Activated CD8-positive, alpha-beta memory T cell treated with anti-CD3 and anti-CD28 coated beads, Interleukin-2, amount 50 U/mL, for 1 hour (primary cell): ENCODE data around the gene FNIP1.
A peak's percentile ranks its signal among the peaks of the same experiment; 100 is the strongest.
"Not testable (repeated sequence)": the region's sequence is repeated elsewhere in the genome, so short reads cannot be mapped to it uniquely, and the experiment has no call there.

Experiments used
- DNase-seq: peaks from one replicate; pipeline ENCODE4 v3.0.0-alpha.2; 2020; ENCODE audit errors: extremely low read depth

Gene FNIP1

GRCh38 chr5:131637694-131638093 lies 159.1 kb downstream of the FNIP1 start:
- DNase-seq = no peak

DNA sequence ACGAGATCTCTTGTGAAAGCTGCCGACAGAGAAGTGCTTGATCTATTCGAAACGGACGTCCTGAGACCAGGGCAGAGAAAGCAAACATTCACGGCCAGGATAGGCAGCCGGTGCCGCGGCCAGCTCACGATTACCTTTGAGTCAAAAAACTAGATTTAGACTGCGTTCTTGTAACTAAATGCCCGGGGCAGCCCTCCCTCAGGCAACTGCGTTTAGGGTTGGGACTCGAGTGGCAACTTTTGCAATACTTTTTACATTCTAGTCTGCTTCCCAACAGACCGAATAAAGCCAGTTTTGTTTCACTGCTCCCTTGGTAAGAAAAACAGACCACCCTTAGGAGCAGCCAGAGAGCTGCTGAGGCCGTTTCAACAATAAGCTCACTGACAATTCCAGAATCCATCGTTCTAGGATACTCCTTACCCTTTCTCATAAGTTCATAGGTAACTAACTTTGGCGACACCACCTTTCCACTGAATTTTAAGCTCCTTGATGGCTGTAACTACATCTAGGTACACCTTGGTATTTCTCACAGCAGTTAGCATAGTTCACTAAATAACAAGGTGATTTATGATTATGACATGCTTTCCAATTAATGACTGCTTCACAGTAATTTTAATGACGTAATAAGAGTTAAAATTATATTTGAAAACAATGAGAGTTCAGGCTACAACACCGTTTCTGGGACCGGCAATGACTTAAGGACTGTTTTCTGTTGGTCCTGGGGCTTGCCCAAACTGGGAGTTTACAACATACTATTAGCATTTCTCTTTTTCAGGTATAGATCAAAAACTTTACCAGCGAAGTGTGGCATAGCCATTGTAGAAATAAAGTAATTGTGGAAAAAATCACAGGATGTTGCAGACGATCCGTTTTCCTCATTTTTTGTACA lies 160.9 kb downstream of the FNIP1 start:
- DNase-seq = no peak

DNA sequence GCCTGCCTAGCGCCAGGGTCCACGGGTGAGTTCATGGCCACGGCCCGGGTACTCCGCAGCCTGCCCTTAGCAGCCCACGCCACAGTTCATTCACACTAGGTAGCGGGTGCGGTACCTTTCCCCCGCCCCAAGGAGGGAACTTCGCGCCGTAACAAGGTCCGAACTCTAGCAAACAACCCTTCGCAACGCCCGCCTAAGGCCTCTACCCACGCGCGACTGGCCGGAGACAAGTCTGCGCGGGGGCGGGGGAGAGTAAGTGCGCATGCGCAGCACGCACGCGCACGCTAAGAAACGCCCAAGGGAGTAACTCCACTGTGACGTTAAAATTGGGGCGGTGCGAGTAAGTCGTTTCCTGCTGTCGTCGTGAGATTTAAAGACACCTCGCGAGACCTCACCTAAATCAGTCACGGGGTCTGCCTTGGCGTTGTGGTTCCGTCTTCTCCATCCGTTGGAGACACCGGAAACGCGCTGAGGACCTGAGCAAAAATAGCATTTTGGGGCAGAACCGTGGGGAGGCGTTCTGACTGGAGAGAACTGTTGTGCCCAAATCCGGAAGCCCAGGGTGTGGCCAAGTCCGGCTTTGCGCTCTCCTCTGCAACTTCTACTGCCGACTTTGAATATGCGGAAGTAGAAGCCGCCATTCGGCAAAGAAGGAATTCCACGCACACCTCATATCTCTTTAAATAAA lies 161.7 kb downstream of the FNIP1 start, which contains the start of gene RAPGEF6:
TSS of gene RAPGEF6 (minus strand) at position 234 of the 688 bp plus-strand sequence. CDS start at position 35, 199 bp downstream.
- peak; percentile 99 for DNase-seq

GRCh38 chr5:131634666-131634995 lies 162.2 kb downstream of the FNIP1 start:
- peak; percentile 32 for DNase-seq

DNA sequence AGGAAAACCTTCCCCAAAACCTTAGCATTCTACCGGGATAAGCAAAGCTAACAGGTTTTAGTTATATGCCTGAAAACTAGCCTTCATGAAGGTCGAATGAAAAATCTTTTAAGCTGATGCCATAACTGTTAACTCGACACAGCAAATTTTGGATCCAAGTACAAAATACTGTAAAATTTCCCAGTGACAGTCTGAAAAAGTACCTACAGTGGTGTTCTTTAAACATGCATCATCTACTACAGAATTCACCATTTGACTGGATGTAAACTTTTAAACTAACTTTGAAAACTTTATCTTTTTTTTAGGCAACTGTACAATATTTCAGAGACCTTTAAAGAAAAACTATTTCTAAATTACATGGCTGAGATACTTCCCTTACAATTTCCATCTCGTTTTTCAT lies 162.6 kb downstream of the FNIP1 start:
- DNase-seq = no peak

DNA sequence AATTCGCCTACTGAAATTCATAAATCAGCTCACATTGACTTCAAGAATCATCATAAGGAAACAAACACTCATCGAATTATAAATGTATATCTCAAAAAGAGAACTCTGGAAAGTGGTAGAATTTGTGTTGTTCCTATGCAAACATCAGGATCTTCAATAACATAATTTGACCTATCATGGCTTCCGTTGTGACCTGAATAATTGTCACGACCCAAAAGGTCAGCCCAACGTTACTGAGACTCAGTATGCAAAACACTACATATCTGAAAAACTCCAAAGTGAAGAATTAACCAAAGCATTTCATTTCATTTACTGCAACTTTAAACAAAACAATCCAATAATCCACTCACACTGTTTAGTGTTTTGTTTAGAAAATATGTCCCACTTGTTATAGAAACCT lies 163.0 kb downstream of the FNIP1 start:
- no peak for DNase-seq

DNA sequence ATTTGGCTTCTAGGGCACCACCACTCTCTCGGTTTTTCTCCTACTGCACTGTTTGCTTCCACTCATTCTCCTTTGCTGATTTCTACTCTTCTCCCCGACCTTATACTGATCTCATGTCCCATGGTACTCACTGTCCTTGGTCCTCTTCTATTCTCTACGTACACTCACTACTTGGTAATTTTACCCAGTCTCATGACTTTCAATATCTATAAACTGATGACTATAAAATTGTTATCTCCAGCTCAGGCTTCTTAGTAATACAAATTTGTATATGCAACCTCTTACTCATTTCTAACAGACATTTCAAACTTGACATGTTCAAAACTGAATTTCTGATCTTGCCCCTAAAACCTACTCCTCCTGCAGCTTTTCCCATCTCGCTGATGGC lies 165.9 kb downstream of the FNIP1 start:
- DNase-seq = no peak

DNA sequence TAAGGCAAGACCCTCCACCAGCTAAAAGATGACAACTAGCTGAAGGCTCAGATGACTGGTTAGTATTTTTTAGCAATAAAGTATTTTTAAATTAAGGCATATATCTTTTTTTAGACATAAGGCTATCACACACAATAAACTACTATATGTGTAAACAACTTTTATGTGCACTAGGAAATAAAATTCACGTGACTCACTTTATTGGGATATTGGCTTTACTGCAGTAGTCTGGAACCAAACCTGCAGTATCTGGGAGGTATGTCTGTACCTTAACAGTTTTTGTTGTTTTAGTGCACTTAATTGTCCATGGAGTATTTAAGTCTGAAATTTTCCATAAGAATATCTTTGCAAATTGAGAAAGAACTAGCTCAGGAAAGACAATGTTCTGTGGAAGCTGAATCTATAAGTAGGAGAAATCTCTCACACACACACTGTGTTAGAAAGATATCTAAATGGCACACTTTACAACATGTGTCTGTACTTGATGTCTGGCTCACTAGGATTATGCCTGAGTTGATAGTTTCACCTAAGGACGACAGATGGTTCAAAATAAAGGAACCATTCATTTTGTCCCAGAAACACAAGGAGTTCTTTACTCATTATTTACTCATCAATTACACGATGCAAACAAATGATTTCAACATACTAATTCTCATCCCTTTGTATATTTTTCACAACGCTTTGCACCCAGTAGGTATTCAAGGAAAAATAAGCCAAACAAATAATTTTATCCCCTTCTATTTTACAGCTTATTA lies 166.4 kb downstream of the FNIP1 start:
- DNase-seq = no peak

- DNase-seq = no peak
These were observed 167.8 kb downstream of the FNIP1 start for GRCh38 chr5:131628990-131629389.

DNA sequence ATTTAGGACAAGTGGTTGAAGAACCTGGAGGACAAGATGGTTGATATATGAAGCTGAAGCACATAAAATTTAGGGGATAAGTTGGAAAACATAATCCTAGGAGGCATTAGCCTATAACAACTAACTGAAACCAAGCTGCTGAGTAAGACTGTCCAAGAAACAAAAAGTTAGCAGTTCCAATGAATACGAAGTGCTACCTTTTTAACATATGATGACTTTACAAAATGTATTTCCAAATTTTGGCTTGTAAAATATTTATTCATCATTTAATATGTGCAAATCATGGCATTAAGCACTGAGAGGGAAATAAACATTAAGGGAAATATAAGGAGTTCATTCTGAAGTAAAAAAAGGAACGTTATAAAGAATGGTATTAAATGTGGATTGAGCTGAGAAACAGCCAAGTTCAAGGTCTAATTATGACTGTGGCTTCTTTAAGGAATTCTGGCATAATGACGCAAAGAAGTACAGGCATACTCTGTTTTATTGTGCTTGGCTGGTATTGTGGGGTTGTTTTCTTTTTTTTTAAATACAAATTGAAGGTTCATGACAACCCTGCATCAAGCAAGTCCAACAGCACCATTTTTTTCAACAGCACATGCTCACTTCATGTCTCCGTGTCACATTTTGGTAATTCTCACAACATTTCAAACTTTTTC lies 169.5 kb downstream of the FNIP1 start:
- DNase-seq = no peak

- no peak for DNase-seq
These were observed 174.2 kb downstream of the FNIP1 start for GRCh38 chr5:131622633-131623032.

DNA sequence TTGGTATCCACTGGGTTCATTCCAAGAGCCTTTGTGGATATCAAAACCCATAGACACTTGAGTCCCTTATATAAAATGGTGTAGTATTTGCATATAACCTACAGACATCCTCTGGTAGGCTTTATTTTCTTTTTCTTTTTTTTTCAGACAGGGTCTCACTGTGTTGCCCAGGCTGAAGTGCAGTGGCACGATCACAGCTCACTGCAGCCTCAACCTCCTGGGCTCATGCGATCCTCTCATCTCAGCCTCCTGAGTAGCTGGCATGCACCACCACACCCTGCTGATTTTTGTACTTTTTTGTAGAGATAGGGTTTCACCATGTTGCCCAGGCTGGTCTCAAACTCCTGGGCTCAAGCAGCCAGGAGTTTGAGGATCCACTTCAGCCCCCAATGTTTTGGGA lies 175.7 kb downstream of the FNIP1 start:
- not testable (repeated sequence) for DNase-seq

GRCh38 chr5:131619102-131619501 lies 177.7 kb downstream of the FNIP1 start:
- no peak for DNase-seq

DNA sequence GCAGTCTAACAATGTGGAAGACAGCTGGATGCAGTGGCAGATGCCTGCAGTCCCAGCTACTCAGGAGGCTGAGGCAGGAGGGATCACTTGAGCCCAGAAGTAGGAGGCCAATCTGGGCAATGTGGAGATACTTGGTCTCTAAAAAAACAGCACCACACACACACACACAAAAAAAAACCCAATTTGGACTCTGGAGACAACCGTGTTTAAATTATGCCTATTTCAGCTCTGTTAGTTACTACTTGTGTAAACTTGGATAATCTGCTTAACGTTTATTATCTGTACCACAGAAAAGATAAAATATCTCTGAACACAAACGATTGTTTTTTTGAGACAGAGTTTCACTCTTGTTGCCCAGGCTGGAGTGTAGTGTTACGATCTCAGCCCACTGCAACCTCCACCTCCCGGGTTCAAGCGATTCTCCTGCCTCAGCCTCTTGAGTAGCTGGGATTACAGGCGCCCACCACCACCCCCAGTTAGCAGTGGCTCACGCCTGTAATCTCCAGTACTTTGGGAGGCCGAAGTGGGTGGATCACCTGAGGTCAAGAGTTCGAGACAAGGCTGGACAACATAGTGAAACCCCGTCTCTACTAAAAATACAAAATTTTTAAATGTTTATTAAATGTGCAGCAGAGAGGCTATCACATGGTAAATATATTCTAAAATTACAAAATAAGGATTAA lies 179.5 kb downstream of the FNIP1 start:
- no peak for DNase-seq

DNA sequence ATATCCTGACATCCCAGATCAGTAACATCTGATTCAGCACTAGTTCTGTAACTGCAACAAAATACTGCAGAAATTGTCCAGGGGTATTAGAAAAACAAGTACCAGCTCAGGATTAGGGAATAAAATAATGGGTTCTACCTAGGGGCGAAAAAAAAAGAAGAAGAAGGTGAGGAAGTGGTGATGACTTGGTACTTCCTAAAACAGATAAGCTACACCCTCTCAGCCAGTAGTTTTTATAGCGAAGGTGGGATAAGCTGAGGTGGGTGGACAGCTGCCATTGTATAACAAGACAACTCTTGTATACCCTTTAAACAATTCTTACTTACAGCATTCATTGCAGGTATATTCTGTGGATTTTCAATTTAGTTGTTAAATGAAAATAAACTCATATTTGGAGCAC lies 180.9 kb downstream of the FNIP1 start:
- DNase-seq = no peak

DNA sequence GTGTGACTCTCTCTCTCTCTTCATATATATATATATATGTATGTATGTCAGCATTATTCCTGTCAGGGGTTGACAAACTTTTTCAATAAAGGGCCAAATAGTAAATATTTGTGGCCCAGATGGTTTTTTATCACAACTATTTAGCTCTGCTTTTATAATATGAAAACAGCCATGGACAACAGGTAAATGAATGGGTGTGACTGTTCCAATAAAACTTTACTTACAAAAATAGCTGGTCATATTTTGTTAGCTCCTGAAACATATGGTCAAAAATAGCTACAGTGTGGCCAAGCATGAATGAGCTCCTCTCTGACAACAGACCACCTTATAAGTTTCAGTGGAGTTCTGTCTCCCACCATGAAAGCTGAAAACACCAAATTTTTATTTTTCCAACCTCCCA lies 183.4 kb downstream of the FNIP1 start:
- DNase-seq = no peak

DNA sequence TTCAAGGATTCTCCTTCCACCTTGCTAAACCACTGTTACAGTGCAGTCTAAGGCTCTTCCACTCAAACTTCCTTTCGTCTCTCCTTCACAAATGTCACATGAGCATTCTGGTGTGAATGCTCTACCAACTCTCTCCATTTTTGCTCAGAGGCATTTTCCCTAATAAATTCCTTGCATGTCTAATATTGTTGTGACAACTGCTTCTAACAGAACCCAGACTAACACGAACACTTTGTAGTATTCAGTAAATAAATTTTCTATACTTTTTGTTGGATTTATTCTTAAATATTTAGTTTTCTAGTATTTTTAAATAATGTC lies 185.8 kb downstream of the FNIP1 start:
- no peak for DNase-seq

DNA sequence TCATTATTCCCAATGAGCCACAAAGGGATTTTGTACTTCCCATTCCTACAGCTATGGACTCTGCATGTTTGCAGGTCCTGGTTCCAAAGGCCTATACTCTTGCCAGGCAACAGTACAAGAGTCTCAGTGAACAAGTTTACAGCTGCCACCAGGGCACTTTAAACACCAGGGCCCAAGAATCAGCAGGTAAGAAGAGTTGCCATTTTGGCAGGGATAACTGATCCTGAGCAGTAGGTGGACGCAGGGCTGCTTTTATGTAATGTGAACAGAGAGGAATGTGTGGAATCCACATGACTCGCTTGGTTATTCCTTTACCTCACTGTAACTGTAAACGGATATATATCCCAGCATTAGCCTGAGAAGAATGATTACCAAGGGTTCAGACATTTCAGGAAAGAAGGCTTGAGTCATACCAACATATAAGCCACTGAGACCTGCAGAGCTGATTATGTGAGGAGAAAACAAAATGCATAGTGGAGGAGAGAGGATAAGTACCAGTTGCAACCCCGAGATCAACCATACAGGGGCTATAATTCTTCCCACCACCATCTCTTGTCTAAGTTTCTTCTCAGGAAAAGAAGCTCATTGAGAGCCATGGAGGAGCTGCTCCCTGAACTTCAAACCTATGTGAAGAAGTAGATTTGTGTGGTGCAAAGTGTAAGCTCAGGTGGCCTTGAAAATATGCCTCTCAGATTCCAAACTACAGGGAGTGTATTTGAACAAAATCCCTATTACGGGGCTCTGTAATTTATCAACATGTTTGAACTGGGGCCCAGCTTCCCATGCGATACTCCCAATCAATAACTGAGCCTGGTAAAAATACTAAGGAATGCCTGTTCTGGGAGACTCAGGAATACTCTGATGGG lies 186.4 kb downstream of the FNIP1 start:
- no peak for DNase-seq

GRCh38 chr5:131609774-131610173 lies 187.0 kb downstream of the FNIP1 start:
- DNase-seq = no peak

- no peak for DNase-seq
These were observed 188.2 kb downstream of the FNIP1 start for GRCh38 chr5:131608597-131608996.
